NCI-H2081 (cell line): ENCODE measurements around the gene SLC38A2.
"Not testable (repeated sequence)": the region's sequence is repeated elsewhere in the genome, so short reads cannot be mapped to it uniquely, and the experiment has no call there.

ENCODE experiments used
- DNase-seq, 2 experiments: peaks; one replicate each; lab custom pipeline; 2025; lab: John Stamatoyannopoulos, UW

Gene SLC38A2

GRCh38 chr12:46372544-46373300 lies at the start of gene SLC38A2:
TSS of gene SLC38A2 (minus strand) at chr12:46372773. CDS start at chr12:46371293, 1,480 bp downstream.
- peak; percentile 90 to 93 for DNase-seq

GRCh38 chr12:46419675-46420074 lies 47.1 kb upstream of the SLC38A2 start:
- DNase-seq, result no peak

DNA sequence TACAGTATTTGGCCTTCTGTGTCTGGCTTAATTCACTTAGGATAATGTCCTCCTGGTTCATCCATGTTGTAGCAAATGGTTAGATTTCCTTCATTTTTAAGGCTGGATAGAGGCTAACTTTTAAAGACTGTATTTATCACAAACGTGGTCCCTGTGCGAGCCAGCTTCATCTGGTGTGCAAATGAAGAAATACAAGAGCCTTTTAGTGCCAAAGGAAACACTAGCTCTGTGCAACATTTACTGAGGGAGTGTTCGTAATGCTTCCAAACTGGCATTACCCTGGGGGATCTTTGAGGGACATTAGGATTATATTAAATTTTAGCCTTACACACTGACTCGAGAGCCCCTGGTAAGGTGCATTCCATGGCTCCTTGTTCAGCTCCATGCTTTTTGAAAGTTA lies 43.0 kb upstream of the SLC38A2 start:
- no peak for DNase-seq

GRCh38 chr12:46414591-46415268 lies 42.2 kb upstream of the SLC38A2 start:
- DNase-seq, result no peak

DNA sequence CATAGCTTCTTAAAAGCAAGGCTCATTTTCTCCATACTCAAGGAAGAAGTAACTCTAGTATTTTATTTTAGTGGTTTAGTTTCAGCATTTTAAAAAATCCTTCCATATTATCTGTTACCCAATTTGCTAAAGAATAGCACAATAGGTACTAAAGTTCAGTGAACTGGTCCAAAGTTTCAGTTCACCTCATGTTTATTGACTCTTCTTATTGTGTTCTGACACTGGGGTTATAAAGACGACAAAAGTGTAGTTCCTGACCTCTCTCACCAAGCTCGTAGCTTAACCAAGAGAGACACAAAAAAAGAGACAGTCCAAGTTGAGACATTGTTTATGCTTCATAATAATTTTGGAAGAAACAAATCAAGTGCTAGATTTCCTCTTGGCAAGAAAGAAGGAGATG lies 40.8 kb upstream of the SLC38A2 start:
- DNase-seq, result no peak

- DNase-seq, result no peak
Observed at GRCh38 chr12:46412857-46413256, 40.3 kb upstream of the SLC38A2 start.

DNA sequence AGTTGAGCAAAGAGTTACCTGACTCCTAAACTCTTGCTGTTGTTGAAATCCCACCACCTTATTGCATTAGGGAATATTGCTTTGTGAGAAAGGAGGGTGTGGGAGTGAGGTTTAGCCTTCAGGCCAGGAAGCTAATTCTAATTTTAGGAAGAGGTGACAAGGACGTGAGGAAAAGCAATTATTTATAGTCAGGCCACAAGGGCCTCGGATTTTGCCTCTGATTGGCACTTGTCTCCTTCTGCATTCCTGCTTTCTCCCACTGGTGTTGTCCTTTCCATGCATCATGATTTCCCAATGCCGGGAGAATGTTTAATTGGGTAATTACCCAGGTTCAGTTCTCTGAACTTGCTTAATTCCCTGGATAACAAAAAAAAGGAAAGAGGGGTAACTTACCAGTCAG lies 37.9 kb upstream of the SLC38A2 start:
- DNase-seq, result no peak

- no peak for DNase-seq
Observed at GRCh38 chr12:46409974-46410373, 37.4 kb upstream of the SLC38A2 start.

DNA sequence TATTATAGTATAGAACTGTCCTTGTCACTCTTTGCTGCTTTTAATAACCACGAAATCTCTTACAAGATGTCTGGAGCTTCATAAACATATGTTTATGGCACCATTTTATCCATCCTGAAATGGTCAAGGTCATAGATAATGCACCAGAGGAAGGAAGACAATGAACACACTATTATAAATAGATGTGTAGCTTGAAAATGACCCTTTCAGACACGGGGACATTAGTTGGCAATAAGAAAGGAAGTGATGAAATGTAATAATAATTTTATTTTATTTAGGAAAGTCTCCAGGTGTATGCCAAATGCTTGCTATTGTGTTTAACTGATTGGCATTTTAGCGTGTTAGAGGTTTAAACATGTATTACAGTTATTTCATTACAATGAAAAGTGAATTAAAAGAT lies 36.8 kb upstream of the SLC38A2 start:
- no peak for DNase-seq

DNA sequence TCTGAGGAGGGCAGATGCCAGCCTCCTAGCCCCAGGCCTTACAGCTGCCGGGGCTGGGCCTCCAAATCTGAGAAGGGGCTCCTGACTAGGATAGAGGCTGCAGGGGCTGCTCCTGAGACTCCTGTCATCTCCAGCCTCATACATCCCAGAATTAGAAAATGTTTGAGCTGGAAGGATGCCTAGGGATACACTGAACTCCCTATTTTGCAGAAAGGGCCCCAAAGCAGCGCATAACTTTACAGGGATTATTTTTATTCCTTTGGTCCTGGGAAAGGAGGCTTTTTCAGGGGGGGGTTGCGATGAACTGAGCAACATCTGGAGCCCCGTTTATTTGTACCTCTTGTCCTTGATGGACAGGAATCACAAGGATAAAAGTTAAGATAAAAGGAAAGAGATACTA lies 35.9 kb upstream of the SLC38A2 start:
- DNase-seq, result no peak

- DNase-seq, result no peak
Observed at GRCh38 chr12:46407361-46407760, 34.8 kb upstream of the SLC38A2 start.

GRCh38 chr12:46406352-46407027 lies 33.9 kb upstream of the SLC38A2 start:
- DNase-seq, result no peak

DNA sequence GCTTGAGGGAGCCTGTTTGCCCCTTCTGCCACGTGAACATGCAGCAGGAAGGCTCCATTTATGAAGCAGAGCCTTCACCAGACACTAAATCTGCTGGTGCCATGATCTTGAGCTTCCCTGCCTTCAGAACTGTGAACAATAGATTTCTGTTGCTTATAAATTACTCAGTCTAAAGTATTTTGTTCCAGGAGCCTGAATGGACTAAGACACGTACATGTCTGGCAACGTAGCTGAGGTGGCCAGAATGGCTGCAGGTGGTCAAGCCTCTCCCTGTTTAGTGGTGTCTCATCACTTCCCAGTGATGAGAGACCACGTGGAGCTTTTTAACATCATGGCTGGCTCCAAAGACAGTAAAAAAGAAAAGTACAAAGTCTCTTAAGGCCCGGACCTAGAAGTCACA lies 32.2 kb upstream of the SLC38A2 start:
- DNase-seq, result no peak

GRCh38 chr12:46404225-46404631 lies 31.7 kb upstream of the SLC38A2 start:
- no peak for DNase-seq

GRCh38 chr12:46403719-46404070 lies 31.1 kb upstream of the SLC38A2 start:
- no peak for DNase-seq

- no peak for DNase-seq
Observed at GRCh38 chr12:46402941-46403718, 30.6 kb upstream of the SLC38A2 start.

DNA sequence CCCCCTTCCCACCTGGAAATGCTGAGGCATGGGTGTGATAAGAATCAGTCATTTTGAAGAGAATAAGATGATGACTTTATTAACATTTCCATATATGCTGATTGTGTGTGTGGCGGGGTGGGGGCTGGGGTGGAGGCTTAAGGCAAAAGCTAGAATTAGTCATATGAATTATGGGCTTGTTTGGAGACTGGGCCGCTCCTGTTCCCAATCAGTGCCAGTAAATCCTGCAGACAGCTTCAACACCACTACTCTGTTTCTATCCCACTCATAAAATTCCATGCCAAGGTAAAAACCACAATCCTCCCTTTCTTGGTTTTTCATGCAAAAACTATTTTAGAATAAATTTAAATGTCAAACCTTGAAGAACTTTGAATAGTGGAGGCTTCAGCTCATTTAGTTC lies 29.9 kb upstream of the SLC38A2 start:
- DNase-seq, result no peak

GRCh38 chr12:46401662-46402061 lies 29.1 kb upstream of the SLC38A2 start:
- DNase-seq, result no peak

- DNase-seq, result no peak
Observed at GRCh38 chr12:46400406-46400805, 27.8 kb upstream of the SLC38A2 start.

GRCh38 chr12:46399461-46400248 lies 27.1 kb upstream of the SLC38A2 start:
- not testable (repeated sequence) for DNase-seq

- DNase-seq, result no peak
Observed at GRCh38 chr12:46396826-46397225, 24.3 kb upstream of the SLC38A2 start.

GRCh38 chr12:46395388-46395787 lies 22.8 kb upstream of the SLC38A2 start:
- DNase-seq, result no peak
